Activated CD4-positive, alpha-beta T cell treated with anti-CD3 and anti-CD28 coated beads for 36 hours (primary cell): ENCODE results near the gene ATP6V0C. TPM values are rescaled to one million over a fixed set of nuclear protein-coding genes. Genes with fewer than 3 reads are reported as not detected.

ENCODE experiments used
- ATAC-seq: fragments of 200-7000 bp; cut with Tn5 transposase; one replicate; pipeline ENCODE4 v1.10.0; 2021; ENCODE audit warnings: mild to moderate bottlenecking, moderate library complexity
- CTCF ChIA-PET: fragments of 350-600 bp; sonication (Branson Sonifier 250); formaldehyde crosslinking; loops from one replicate; lab custom pipeline; 2021; ENCODE audit warnings: antibody characterized with exemption; lab: Charles Lee
- POLR2A ChIA-PET: fragments of 350-600 bp; sonication (Branson Sonifier 250); formaldehyde crosslinking; loops from one replicate; lab custom pipeline; 2021; ENCODE audit warnings: antibody characterized with exemption, inconsistent platforms; lab: Charles Lee
- DNase-seq: peaks from one replicate; pipeline ENCODE4 v3.0.0-alpha.2; 2020
- H3K27ac Mint-ChIP-seq: one replicate; pipeline ENCODE4 v1.8.0; 2021; ENCODE audit warnings: mixed read lengths
- H3K27me3 Mint-ChIP-seq: one replicate; pipeline ENCODE4 v1.8.0; 2021; ENCODE audit warnings: mixed read lengths
- H3K36me3 Mint-ChIP-seq: one replicate; pipeline ENCODE4 v1.8.0; 2021; ENCODE audit warnings: low read depth, mixed read lengths
- H3K4me1 Mint-ChIP-seq: one replicate; pipeline ENCODE4 v1.8.0; 2021; ENCODE audit warnings: mixed read lengths
- H3K4me3 Mint-ChIP-seq: one replicate; pipeline ENCODE4 v1.8.0; 2021; ENCODE audit warnings: mild to moderate bottlenecking, moderate library complexity, mixed read lengths
- H3K9me3 Mint-ChIP-seq: one replicate; pipeline ENCODE4 v1.8.0; 2021; ENCODE audit warnings: low read depth, mixed read lengths
- intact Hi-C, 2 experiments: fragments of 100-400 bp; cut with DNase I in 1 of 2; cut with micrococcal nuclease in 1 of 2; formaldehyde crosslinking; loops; one replicate each; pipeline versions ENCODE4 v1.14.2 to v1.15.1; 2022 to 2024; cut with DNase I, micrococcal nuclease
- total RNA-seq, 2 experiments: library from RNA; stranded (reverse); gene quantifications; one replicate each; pipeline ENCODE4 v1.2.3, GENCODE V29; 2021

The ATP6V0C gene
- total RNA-seq, 2 experiments from 2014 or later: 91.7 to 130 TPM

DNA sequence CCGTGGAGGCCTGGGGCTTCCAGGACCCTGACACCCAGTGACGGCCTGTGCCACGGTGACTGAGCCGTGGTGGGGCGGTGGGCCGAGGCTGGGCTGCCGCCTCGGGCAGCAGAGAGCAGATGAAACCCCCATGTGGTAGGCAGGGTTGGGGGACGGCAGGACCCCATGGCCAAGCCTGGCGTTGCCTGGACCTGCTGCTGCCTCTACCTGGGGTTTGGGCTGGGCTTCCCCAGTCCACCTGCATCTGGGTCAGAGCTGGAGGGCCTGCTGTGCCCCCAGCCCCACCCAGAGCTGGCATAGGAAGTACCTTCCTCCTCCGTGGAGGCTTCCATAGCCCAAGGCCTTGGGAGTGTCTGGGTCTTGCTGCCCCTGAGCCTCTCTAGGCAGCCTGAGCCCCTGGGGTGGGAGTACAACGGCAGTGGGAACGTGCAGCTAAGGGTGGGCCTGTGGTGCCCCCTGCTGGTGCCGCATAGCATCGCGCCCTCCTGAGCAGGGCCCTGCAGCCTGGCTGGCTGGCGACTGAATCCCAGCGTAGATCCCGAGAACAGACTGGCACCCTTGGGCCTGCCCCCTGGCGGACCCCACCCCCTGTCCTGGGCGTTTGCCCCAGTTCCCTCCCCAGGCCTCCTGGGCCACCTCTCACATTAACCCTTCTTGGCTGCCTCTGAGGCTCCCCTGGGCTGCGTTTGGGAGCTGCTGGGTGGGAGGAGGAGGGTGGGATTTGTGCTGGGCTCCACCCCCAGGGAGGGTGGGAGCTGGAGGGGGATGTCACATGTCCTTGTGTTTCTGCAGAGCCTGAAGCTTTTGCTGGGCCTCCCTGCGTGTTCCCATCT lies 12.6 kb upstream of the ATP6V0C start:
- POLR2A ChIA-PET: no interaction called here
- ATAC-seq (peak; percentile 98), DNase-seq (peak; percentile 89)
- Mint-ChIP-seq H3K36me3 (no peaks in the 10 kb centered on the region), H3K4me1 (no peaks in the 10 kb centered on the region), H3K27me3 (no peaks in the 10 kb centered on the region), H3K4me3 (no peak overlapping the region), H3K27ac (no peak overlapping the region), H3K9me3 (no peaks in the 10 kb centered on the region)
- intact Hi-C loops: loop anchor here (1.0 to 5.0 kb wide), 10 partner anchors 27 to 478 kb away; partner anchors contain the start of genes ABCA3 (in 2 of the 2), CCNF (in 2 of the 2) and TEDC2 (in 1 of the 2)
- CTCF ChIA-PET: interaction anchor here (0.6 to 2.0 kb wide), 12 partner anchors 13 to 368 kb away, joined by 3 to 11 read pairs (median 3); partner anchors contain the start of genes AMDHD2 and TEDC2

DNA sequence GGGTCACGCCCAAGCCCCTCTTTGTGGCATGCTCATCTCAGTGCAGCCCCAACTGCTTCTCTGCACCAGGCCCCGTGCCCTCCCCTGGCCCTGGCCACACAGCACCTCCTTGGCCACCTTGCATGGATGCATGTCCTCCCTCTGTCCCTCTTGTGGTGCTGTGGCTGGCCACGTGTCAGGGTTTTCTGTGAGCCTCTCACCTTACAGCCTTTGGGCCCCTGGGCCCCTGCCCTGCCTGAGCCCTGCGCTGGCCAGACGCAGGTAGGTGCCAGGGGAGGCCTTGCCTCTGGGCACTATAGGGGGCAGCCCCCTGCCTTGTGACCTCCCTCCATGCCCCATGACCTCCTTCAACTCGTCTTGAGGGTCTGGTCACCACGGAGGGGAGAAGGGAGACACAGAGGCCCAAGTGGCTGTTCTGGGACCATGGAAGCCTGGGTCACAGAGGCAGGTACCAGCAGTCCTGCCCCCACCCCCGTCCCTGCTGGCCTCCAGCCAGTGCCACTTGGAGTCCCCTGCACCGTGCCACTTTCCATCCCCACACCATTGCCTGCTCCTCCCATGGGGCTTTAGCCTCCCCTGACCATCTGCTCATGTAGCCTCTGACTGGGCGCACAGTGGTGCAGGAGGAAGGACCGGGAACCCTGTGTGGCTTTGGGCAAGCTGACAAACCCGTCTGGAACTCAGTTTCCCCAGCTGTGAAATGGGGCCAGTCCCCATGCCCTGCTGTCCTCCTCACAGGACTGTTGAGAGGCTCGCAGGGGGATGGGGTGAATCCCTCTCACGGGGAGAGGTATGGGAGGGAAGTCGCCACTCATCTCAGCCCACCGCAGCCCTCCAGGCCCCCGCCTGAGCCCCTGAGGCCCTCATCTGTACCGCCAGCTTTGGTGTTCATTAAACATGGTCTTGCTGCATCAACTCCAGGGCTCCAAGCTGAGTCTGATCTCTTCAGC lies 11.5 kb upstream of the ATP6V0C start:
- Mint-ChIP-seq H3K4me1 (no peaks in the 10 kb centered on the region), H3K4me3 (no peak overlapping the region), H3K27me3 (no peaks in the 10 kb centered on the region), H3K27ac (no peak overlapping the region), H3K36me3 (no peaks in the 10 kb centered on the region), H3K9me3 (no peaks in the 10 kb centered on the region)
- POLR2A ChIA-PET: no interaction called here
- intact Hi-C loops: loop anchor here (1.0 to 5.0 kb wide), 10 partner anchors 28 to 479 kb away; partner anchors contain the start of genes ABCA3 (in 2 of the 2), CCNF (in 2 of the 2) and TEDC2 (in 1 of the 2)
- CTCF ChIA-PET: interaction anchor here (0.6 to 2.0 kb wide), 10 partner anchors 14 to 307 kb away, joined by 3 to 11 read pairs (median 3); partner anchors contain the start of genes AMDHD2 and TEDC2
- ATAC-seq: no peak
- DNase-seq: no peak

DNA sequence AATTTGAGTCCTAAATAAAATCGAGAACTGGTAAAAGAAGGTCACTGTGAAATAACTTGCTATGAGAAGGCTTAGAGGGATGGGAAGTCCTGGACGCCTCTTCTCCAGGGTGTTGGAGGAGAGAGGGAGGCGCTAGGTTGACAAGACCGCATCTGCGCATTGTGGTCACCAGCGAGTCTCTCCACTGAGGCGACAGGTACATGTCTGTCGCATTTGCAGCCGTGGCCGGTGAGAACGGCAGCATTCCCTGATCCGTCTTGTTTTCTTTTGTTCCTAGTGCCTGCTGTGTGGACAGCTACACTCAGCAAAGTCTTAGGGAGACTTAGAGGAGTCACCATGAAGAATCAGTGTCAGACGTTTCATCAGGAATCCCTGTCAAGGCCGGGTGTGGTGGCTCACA lies 8.1 kb upstream of the ATP6V0C start:
- intact Hi-C loops: no loop called here
- Mint-ChIP-seq H3K36me3 (no peaks in the 10 kb centered on the region), H3K4me1 (no peaks in the 10 kb centered on the region), H3K27me3 (no peaks in the 10 kb centered on the region), H3K9me3 (no peaks in the 10 kb centered on the region), H3K27ac (no peak overlapping the region), H3K4me3 (no peak overlapping the region)
- ATAC-seq: no peak
- DNase-seq: no peak
- ChIA-PET POLR2A (no interaction called here), CTCF (interaction anchor here (0.5 kb wide), 1 partner anchor 522 kb away, joined by 3 read pairs; the partner anchor contains the start of gene GFER)

DNA sequence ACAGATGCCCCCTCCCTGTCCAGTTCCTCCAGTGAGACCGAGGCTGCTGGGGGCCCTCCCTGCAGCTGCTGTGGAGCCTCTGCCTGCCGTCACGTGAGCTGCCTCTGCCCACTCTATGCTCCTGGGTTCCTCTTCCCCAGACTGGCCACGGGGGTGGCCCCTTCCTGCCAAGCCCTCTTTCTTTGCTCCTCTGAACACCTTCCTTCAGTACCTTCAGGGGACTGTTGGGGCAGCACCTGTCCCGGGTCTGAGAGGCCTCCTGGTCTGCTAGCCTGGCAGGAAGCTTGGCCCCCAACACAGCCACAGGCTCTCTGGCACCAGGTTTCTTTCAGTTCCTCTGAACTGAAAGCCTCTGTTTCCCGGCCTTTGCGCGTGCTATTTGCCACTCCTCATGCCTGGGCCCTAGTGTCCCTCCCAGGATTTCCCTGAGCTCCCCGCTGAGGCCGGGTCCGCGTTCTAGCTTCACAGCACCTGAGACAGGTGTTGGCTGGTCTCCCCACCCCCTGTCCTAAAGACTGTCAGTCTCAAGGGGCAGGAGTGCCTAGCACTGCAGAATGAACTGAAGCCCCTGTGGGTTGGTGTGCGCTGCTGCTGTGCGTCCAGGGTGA lies 6.6 kb upstream of the ATP6V0C start:
- Mint-ChIP-seq H3K4me1 (no peaks in the 10 kb centered on the region), H3K36me3 (no peaks in the 10 kb centered on the region), H3K9me3 (no peaks in the 10 kb centered on the region), H3K27me3 (no peaks in the 10 kb centered on the region), H3K27ac (no peak overlapping the region), H3K4me3 (no peak overlapping the region)
- POLR2A ChIA-PET: interaction anchor here (0.6 kb wide), 1 partner anchor 114 kb away, joined by 3 read pairs; no protein-coding TSS in a partner anchor
- ATAC-seq (peak; percentile 42), DNase-seq (no peak)
- intact Hi-C loops: no loop called here
- CTCF ChIA-PET: interaction anchor here (0.6 kb wide), 1 partner anchor 1237 kb away, joined by 3 read pairs; no protein-coding TSS in a partner anchor

DNA sequence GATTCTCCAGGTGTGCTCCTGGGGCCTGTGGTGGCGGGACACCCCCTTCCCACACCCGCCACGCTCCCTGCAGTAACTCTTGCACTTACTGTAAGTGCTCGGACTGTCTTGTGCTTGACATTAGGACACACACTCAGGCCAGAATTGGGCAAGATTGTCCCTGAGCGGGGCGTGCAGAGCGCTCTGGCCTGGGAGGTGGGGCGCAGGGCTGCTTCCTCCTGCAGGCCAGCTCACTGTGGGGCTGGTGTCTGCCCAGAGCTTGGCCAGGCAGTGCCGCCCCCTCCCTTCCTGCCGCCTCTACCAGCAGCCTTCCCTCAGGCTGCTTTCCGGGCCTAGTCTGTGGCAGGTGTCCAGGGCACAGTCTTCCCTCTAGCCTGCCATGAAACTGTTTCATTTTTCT lies 6.1 kb upstream of the ATP6V0C start:
- DNase-seq (no peak), ATAC-seq (no peak)
- Mint-ChIP-seq H3K36me3 (no peaks in the 10 kb centered on the region), H3K27me3 (no peaks in the 10 kb centered on the region), H3K9me3 (no peaks in the 10 kb centered on the region), H3K4me1 (peaks cover 3% of the 10 kb centered on the region), H3K4me3 (no peak overlapping the region), H3K27ac (no peak overlapping the region)
- intact Hi-C loops: no loop called here
- CTCF ChIA-PET: interaction anchor here (0.6 kb wide), 1 partner anchor 1237 kb away, joined by 3 read pairs; no protein-coding TSS in a partner anchor
- POLR2A ChIA-PET: interaction anchor here (0.6 kb wide), 1 partner anchor 114 kb away, joined by 3 read pairs; no protein-coding TSS in a partner anchor

DNA sequence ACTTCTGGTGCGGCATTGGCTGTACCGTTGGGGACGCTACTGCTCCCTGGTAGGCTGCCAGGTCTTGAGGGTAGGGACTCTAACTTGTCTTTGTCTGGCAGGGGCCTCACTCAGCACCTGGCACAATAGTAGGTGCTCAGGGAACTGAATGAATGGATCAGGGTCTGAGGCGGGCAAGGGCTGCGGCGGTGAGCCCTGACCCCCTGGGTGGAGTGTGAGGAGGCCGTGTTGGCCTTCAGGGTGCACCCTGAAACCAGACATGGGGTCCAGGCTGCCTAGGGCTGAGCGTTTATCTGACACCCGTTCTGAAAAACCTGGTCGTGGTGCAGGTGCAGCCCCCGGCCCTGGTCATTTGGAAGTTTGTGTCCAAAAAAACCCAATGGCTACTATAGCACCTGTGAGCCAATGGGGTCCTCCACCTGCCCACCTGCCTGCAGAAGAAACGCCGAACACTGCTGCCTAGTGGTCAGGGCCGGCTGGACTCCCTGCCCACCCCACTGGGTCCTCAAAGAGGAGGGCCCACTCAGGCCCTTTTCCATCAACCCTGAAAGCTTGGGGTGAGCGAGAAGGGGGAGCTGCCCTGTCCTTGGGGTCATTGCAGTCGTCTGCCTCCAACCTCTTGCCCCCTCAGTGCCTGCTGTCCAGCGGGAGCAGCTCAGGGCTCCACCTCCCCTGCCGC lies 4.9 kb upstream of the ATP6V0C start:
- H3K36me3 Mint-ChIP-seq: no peaks in the 10 kb centered on the region

DNA sequence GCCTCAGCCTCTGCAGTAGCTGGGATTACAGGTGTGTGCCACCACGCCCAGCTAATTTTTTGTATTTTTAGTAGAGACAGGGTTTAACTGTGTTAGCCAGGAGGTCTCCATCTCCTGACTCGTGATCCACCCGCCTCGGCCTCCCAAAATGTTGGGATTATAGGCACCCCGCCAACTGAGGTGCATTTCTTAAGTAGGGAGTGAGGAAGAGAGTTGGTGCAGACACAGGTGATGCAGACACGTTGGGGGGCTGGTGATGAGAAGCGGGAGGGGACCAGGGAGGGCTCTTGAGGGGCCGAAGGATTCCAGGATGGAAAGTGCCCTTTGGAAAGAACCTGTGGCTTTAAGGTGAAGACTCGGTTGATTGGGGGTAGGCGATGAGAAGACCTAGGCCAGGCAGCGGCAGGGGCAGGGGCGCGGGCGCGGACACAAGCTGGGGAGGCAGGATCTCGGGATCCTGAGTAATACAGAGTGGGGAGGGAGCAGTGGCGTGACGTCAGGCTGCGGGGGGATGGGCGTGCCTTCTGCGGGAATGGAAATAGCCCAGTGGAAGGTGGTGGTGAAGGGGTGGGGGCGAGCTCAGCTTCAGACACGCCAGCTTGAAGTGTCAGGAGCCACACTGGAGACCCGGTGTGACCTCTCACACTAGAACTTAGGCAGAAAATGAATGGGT lies 2.5 kb upstream of the ATP6V0C start:
- H3K27me3 Mint-ChIP-seq: no peaks in the 10 kb centered on the region
- ChIA-PET POLR2A (no interaction called here), CTCF (no interaction called here)
- H3K4me1 Mint-ChIP-seq: peaks cover 23% of the 10 kb centered on the region
- H3K9me3 Mint-ChIP-seq: no peaks in the 10 kb centered on the region
- intact Hi-C loops: loop anchor here (5.0 to 10.0 kb wide), 2 partner anchors 34 to 516 kb away; partner anchors contain the start of gene TBC1D24 (in 1 of the 2)
- H3K4me3 Mint-ChIP-seq: no peak overlapping the region
- ATAC-seq: no peak
- H3K36me3 Mint-ChIP-seq: peaks cover 2% of the 10 kb centered on the region
- no peak overlapping the region for H3K27ac Mint-ChIP-seq
- DNase-seq: no peak

More for the DNA sequence above, 4.9 kb upstream of the ATP6V0C start:
- CTCF ChIA-PET: no interaction called here
- Mint-ChIP-seq H3K9me3 (no peaks in the 10 kb centered on the region), H3K4me1 (peaks cover 9% of the 10 kb centered on the region), H3K4me3 (no peak overlapping the region), H3K27me3 (no peaks in the 10 kb centered on the region), H3K27ac (no peak overlapping the region)
- ATAC-seq (no peak), DNase-seq (no peak)
- POLR2A ChIA-PET: no interaction called here
- intact Hi-C loops: no loop called here

DNA sequence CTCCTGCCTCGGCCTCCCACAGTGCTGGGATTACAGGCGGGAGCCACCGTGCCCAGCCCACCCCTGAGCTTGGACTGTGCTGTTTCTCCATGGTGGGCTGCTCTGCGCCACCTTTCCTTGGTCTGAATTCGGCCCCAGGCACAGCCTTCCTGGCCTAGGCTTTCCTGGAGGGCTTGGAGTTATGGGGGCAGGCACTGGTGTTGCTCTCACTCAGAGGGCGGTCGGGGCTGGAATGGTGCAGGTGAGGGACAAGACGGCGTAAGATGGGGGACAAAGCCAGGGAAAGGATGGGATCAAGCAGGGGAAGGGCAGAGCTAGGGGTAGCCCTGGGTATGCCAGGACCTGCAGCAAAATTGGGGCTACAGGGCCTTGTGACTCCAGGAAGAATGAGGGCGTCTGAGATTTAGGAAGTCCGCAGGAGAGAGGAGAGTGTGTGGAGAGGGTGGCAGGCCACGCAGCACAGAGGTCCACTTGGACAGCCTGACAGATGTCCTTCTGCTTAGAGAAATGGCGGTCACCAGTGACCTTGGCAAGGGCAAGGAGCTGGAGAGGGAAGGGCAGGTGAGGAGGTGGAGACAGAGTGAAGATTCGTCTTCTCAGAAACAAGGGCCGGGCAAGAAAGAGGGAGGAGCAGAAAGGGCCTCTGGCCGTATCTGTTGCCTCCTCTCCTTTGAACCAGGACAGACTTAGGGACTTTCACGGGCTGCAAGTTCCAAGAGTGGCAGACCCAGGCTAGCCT lies 1.6 kb upstream of the ATP6V0C start:
- H3K27ac Mint-ChIP-seq: no peak overlapping the region

DNA sequence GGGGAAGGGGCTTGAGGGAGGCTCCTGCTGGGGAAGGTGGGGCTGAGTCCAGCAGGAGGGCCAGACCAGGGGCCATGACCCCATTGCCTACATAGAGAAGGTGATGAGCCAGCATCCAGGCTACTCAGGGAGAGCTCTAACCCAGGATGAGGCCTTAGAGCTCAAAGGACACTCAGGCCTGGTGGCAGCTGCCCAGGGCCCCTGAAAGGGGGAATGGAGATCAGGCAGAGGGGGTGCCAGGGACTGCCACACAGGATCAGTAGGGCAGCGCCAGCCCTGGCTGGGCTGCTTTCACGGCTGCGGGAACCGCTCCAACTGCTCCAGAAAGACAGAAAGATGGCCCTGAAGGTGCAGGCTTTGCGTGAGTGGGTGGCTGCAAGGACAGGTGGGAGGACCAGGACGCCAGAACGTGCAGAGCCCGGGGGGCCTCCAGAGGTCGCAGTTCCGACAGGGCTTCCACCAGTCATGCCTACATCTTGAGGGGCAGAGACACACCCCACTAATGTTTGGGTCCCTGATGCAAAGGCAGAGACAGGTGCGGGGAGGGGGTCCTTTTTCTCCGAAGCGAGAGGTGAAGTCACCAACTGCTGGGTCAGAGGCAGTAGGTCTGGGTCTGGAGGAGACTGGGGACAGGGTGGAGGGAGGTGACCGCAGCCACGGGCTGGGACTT lies 882 bp upstream of the ATP6V0C start:
- CTCF ChIA-PET: interaction anchor here (0.6 to 0.7 kb wide), 2 partner anchors 124 to 306 kb away, joined by 3 to 4 read pairs; no protein-coding TSS in a partner anchor
- intact Hi-C loops: loop anchor here (1.0 to 10.0 kb wide), 15 partner anchors 18 to 518 kb away; partner anchors contain the start of genes TBC1D24 (in 2 of the 2), ABCA3 (in 1 of the 2), CCNF (in 1 of the 2) and CEMP1 (in 1 of the 2)
- H3K27me3 Mint-ChIP-seq: no peaks in the 10 kb centered on the region
- peak overlapping the region; percentile 77 for H3K27ac Mint-ChIP-seq
- POLR2A ChIA-PET: no interaction called here
- H3K4me1 Mint-ChIP-seq: peaks cover 38% of the 10 kb centered on the region
- H3K36me3 Mint-ChIP-seq: peaks cover 6% of the 10 kb centered on the region
- H3K4me3 Mint-ChIP-seq: peak overlapping the region; percentile 83
- no peaks in the 10 kb centered on the region for H3K9me3 Mint-ChIP-seq
- no peak for ATAC-seq
- DNase-seq: no peak

More for the DNA sequence above, 1.6 kb upstream of the ATP6V0C start:
- no peaks in the 10 kb centered on the region for H3K9me3 Mint-ChIP-seq
- intact Hi-C loops: loop anchor here (2.0 to 10.0 kb wide), 3 partner anchors 21 to 517 kb away; partner anchors contain the start of gene TBC1D24 (in 1 of the 2)
- peaks cover 32% of the 10 kb centered on the region for H3K4me1 Mint-ChIP-seq
- H3K36me3 Mint-ChIP-seq: peaks cover 6% of the 10 kb centered on the region
- no peaks in the 10 kb centered on the region for H3K27me3 Mint-ChIP-seq
- CTCF ChIA-PET: interaction anchor here (0.6 to 0.7 kb wide), 2 partner anchors 123 to 306 kb away, joined by 3 to 4 read pairs; no protein-coding TSS in a partner anchor
- no peak overlapping the region for H3K4me3 Mint-ChIP-seq
- DNase-seq (no peak), ATAC-seq (no peak)
- POLR2A ChIA-PET: no interaction called here
